ENCODE data around the gene NELL1. TPM values are rescaled to one million over a fixed set of nuclear protein-coding genes. Genes with fewer than 3 reads are reported as not detected.

The NELL1 gene
- total RNA-seq, 2 donors from 2014 or later, result 1.8 to 10.3 TPM

DNA sequence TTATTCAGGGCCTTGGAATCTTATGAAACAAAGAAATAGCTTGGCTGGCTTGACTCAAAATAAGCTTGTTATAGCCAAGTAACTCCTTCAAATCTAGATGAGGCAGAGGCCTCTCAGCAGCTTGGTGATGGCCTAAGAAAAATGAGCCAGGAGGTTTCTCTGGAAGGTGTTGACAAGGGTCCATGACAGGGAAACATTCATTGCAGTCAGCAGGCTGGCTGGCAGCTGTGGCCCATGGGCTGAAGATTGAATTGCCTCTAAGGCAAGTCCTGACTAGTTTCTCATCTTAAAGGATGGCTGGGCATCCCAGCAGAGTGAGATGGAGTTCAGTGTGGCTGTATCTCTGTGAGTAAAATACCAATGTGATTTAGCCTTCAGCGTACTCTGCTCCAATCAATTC, 441.0 kb downstream of the NELL1 start:
- Histone ChIP-seq H3K27me3 (replicated peaks; ENCODE audit: insufficient read depth) (no peaks in the 10 kb centered on the region), H3K36me3 (no peaks in the 10 kb centered on the region), H3K4me1 (replicated peaks) (no peaks in the 10 kb centered on the region), H3K27ac (no peak overlapping the region), H3K9me3 (no peaks in the 10 kb centered on the region), H3K4me3 (no peak overlapping the region)
- WGBS, result 90% methylated on average over 1 of the region's 1 CpG
- intact Hi-C loops (cut with DNase I), result no loop called here
- DNase-seq (ENCODE audit: low spot score), result no peak
- TF ChIP-seq POLR2AphosphoS5 (IDR thresholded peaks at IDR 0.05) (no peak), CTCF (IDR thresholded peaks at IDR 0.05) (no peak), POLR2A (IDR thresholded peaks at IDR 0.05) (no peak)

- DNase-seq (ENCODE audit: low spot score), result no peak
- WGBS, result 84% methylated on average over 3 of the region's 3 CpGs
- Histone ChIP-seq H3K27ac (no peak overlapping the region), H3K27me3 (replicated peaks; ENCODE audit: insufficient read depth) (no peaks in the 10 kb centered on the region), H3K4me1 (replicated peaks) (no peaks in the 10 kb centered on the region), H3K4me3 (no peak overlapping the region), H3K9me3 (no peaks in the 10 kb centered on the region), H3K36me3 (no peaks in the 10 kb centered on the region)
- no peak for TF ChIP-seq POLR2AphosphoS5 (IDR thresholded peaks at IDR 0.05)
- TF ChIP-seq CTCF (IDR thresholded peaks at IDR 0.05), result no peak
- no peak for TF ChIP-seq POLR2A (IDR thresholded peaks at IDR 0.05)
- intact Hi-C loops (cut with DNase I), result no loop called here
These were observed 444.5 kb downstream of the NELL1 start for GRCh38 chr11:21113876-21114275.

DNA sequence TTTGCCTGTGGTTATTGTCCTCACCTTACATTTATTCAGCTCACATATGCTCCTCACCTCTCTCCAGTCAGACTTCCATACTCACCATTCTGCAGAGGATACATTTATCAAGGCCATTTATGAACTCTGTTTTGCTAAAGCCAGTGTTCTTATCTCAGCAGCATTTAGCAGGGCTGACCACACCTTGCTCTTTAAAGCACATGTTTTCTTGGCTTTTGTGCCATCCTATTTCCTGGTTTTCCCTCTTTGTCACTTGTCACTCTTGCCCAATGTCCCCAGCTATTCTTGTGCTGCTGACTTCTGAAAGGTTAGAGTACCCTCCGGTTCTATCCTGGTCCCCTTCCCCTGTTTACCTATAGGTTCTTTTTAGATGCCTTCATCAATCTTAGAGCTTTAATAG, 446.6 kb downstream of the NELL1 start:
- Histone ChIP-seq H3K27ac (no peak overlapping the region), H3K27me3 (replicated peaks; ENCODE audit: insufficient read depth) (no peaks in the 10 kb centered on the region), H3K4me1 (replicated peaks) (no peaks in the 10 kb centered on the region), H3K36me3 (no peaks in the 10 kb centered on the region), H3K9me3 (no peaks in the 10 kb centered on the region), H3K4me3 (no peak overlapping the region)
- 61% methylated on average over 1 of the region's 1 CpG for WGBS
- no peak for TF ChIP-seq POLR2AphosphoS5 (IDR thresholded peaks at IDR 0.05)
- no peak for TF ChIP-seq POLR2A (IDR thresholded peaks at IDR 0.05)
- no peak for TF ChIP-seq CTCF (IDR thresholded peaks at IDR 0.05)
- no peak for DNase-seq (ENCODE audit: low spot score)
- intact Hi-C loops (cut with DNase I), result no loop called here

DNA sequence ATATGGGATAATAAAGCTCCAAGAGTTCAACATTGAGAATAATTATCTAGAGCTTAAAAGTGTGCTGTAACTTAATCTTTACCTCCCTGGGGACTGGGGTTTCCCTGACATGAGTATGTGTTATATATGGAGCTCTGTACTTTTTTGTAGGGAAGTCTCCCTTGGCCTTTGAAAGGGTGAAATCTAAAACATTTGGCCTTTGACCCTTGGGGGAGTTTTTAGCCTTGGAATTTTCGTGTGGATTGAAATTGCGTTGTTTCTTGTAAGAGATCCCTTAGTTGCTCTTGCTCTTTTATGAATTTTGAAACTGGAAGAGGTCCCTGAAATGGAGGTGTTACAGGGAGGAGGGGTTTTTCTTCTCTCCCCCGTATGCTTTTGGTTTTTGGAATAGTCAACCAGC, 450.0 kb downstream of the NELL1 start:
- WGBS, result 48% methylated on average over 3 of the region's 3 CpGs
- Histone ChIP-seq H3K4me1 (replicated peaks) (no peaks in the 10 kb centered on the region), H3K9me3 (no peaks in the 10 kb centered on the region), H3K36me3 (no peaks in the 10 kb centered on the region), H3K27me3 (replicated peaks; ENCODE audit: insufficient read depth) (no peaks in the 10 kb centered on the region), H3K4me3 (no peak overlapping the region), H3K27ac (no peak overlapping the region)
- intact Hi-C loops (cut with DNase I), result no loop called here
- no peak for TF ChIP-seq CTCF (IDR thresholded peaks at IDR 0.05)
- TF ChIP-seq POLR2AphosphoS5 (IDR thresholded peaks at IDR 0.05), result no peak
- DNase-seq (ENCODE audit: low spot score), result no peak

- Histone ChIP-seq H3K4me3 (no peak overlapping the region), H3K27ac (no peak overlapping the region), H3K36me3 (no peaks in the 10 kb centered on the region), H3K4me1 (replicated peaks) (no peaks in the 10 kb centered on the region), H3K27me3 (replicated peaks; ENCODE audit: insufficient read depth) (no peaks in the 10 kb centered on the region), H3K9me3 (no peaks in the 10 kb centered on the region)
- TF ChIP-seq CTCF (IDR thresholded peaks at IDR 0.05), result no peak
- TF ChIP-seq POLR2A (IDR thresholded peaks at IDR 0.05), result no peak
- TF ChIP-seq POLR2AphosphoS5 (IDR thresholded peaks at IDR 0.05), result no peak
- 54% methylated on average over 1 of the region's 1 CpG for WGBS
- DNase-seq (ENCODE audit: low spot score), result no peak
- intact Hi-C loops (cut with DNase I), result no loop called here
These were observed 452.6 kb downstream of the NELL1 start for GRCh38 chr11:21121991-21122390.

Data from prostate gland (tissue), 2 donors.